ENCODE data around the gene ZSCAN1.

The ZSCAN1 gene

DNA sequence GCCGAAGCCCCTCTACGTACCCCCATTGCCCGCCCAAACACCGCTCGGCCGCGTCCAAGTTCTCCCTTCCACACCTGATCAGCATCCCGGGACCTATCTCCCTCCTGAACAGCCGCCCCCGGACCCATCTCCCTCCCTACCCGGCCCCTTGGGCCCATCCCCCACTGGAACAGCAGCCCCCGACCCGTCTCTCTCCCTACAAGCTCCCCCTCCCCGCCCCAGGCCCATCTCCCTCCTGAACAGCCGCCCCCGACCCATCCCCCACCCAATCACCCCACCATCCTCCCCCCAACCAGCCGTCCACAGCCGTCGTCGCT lies 610 bp downstream of the ZSCAN1 start:
- Histone ChIP-seq H3K9me2 (replicated peaks; ENCODE audit: low read depth, low read length) (no peaks in the 10 kb centered on the region), H2AFZ (ENCODE audit: low read length) (no peak overlapping the region), H3K36me3 (ENCODE audit: insufficient read depth, low read length) (no peaks in the 10 kb centered on the region), H3K4me2 (ENCODE audit: low read depth, low read length, poor library complexity, severe bottlenecking) (no peak overlapping the region), H3K9ac (ENCODE audit: low read depth, low read length, poor library complexity, severe bottlenecking) (no peak overlapping the region), H3K4me1 (ENCODE audit: insufficient read depth, low read length, poor library complexity, severe bottlenecking) (no peaks in the 10 kb centered on the region), H3K4me3 (ENCODE audit: low read length, poor library complexity, severe bottlenecking) (no peak overlapping the region), H3F3A (ENCODE audit: low read depth) (no peaks in the 10 kb centered on the region), H3K9me3 (ENCODE audit: insufficient read depth, low read depth, low read length) (peaks cover 10% of the 10 kb centered on the region; the same call in 1 of the 2 replicates), H4K20me1 (ENCODE audit: insufficient read depth, low read length, poor library complexity, severe bottlenecking) (no peaks in the 10 kb centered on the region), H3K27me3 (ENCODE audit: insufficient read depth, low read length, poor library complexity, severe bottlenecking) (no peaks in the 10 kb centered on the region), H3K79me2 (ENCODE audit: insufficient read depth, low read length) (no peaks in the 10 kb centered on the region)
- TF ChIP-seq, protein P1, sequence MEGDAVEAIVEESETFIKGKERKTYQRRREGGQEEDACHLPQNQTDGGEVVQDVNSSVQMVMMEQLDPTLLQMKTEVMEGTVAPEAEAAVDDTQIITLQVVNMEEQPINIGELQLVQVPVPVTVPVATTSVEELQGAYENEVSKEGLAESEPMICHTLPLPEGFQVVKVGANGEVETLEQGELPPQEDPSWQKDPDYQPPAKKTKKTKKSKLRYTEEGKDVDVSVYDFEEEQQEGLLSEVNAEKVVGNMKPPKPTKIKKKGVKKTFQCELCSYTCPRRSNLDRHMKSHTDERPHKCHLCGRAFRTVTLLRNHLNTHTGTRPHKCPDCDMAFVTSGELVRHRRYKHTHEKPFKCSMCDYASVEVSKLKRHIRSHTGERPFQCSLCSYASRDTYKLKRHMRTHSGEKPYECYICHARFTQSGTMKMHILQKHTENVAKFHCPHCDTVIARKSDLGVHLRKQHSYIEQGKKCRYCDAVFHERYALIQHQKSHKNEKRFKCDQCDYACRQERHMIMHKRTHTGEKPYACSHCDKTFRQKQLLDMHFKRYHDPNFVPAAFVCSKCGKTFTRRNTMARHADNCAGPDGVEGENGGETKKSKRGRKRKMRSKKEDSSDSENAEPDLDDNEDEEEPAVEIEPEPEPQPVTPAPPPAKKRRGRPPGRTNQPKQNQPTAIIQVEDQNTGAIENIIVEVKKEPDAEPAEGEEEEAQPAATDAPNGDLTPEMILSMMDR (conservative IDR thresholded peaks at IDR 0.05; ENCODE audit: low read length), result no peak
- TF ChIP-seq EZH2phosphoT487 (IDR thresholded peaks at IDR 0.05; ENCODE audit: borderline replicate concordance), result no peak

DNA sequence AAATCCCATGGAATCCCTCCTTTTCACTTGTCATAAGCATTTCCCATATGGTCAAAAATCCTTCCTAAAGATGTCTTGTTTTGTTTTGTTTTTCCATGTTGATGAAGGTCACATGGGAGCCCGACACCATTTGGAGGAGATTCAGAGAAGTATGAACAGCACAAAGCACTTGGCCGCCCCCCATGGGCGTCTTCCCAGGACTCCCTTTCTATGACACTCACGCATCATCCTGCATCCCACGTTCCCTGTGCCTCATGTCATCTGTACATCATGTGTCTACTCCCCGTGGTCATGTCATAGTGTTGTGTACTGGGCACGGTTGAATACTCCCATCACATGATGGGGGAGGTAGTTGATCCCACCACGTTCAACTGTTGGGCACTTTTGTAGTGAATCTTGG lies 2.0 kb downstream of the ZSCAN1 start:
- H3K4me1 ChIP-seq (ENCODE audit: insufficient read depth, low read length, poor library complexity, severe bottlenecking), result no peaks in the 10 kb centered on the region
- H3K27me3 ChIP-seq (ENCODE audit: insufficient read depth, low read length, poor library complexity, severe bottlenecking), result no peaks in the 10 kb centered on the region
- H3K4me3 ChIP-seq (ENCODE audit: low read length, poor library complexity, severe bottlenecking), result no peak overlapping the region
- peaks cover 17% of the 10 kb centered on the region; the same call in 1 of the 2 replicates for H3K9me3 ChIP-seq (ENCODE audit: insufficient read depth, low read depth, low read length)
- H3F3A ChIP-seq (ENCODE audit: low read depth), result no peaks in the 10 kb centered on the region
- TF ChIP-seq, protein P1 (conservative IDR thresholded peaks at IDR 0.05; ENCODE audit: low read length), result no peak
- TF ChIP-seq EZH2phosphoT487 (IDR thresholded peaks at IDR 0.05; ENCODE audit: borderline replicate concordance), result no peak
- H3K36me3 ChIP-seq (ENCODE audit: insufficient read depth, low read length), result no peaks in the 10 kb centered on the region
- H3K9me2 ChIP-seq (replicated peaks; ENCODE audit: low read depth, low read length), result no peaks in the 10 kb centered on the region
- H3K79me2 ChIP-seq (ENCODE audit: insufficient read depth, low read length), result no peaks in the 10 kb centered on the region
- H2AFZ ChIP-seq (ENCODE audit: low read length), result no peak overlapping the region
- H3K9ac ChIP-seq (ENCODE audit: low read depth, low read length, poor library complexity, severe bottlenecking), result no peak overlapping the region
- no peaks in the 10 kb centered on the region for H4K20me1 ChIP-seq (ENCODE audit: insufficient read depth, low read length, poor library complexity, severe bottlenecking)
- H3K4me2 ChIP-seq (ENCODE audit: low read depth, low read length, poor library complexity, severe bottlenecking), result no peak overlapping the region

DNA sequence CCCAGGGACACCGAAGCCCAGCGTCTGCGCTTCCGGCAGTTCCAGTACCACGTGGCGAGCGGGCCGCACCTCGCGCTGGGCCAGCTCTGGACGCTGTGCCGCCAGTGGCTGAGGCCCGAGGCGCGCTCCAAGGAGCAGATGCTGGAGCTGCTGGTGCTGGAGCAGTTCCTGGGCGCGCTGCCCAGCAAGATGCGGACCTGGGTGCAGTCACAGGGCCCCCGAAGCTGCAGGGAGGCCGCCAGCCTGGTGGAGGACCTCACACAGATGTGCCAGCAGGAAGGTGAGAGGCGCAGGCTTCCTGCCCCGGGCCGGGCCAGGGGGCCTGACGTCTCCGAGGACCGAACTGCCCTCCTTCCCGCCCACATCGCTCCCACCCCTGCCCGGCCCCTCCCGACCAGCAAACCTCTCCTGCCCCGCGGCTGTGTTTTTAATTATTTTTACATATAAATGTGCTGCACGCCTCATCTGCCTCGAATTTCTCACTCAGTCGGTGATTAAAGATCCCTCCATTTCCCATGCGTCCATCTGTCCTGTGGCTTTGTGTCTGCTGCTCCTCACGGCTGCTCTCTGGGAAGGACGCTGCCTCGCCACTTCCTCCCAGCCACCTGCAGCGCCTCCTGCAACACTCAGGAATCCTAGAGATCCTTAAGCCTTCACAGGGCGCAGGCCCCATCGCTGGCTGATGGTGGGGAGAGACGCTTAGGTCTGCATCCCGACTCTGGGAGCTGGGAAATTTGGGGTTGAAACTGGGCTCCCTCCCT lies 4.3 kb downstream of the ZSCAN1 start:
- Histone ChIP-seq H3K79me2 (ENCODE audit: insufficient read depth, low read length) (no peaks in the 10 kb centered on the region), H3K9me2 (replicated peaks; ENCODE audit: low read depth, low read length) (no peaks in the 10 kb centered on the region), H3K36me3 (ENCODE audit: insufficient read depth, low read length) (no peaks in the 10 kb centered on the region), H3K27me3 (ENCODE audit: insufficient read depth, low read length, poor library complexity, severe bottlenecking) (no peaks in the 10 kb centered on the region), H3K4me1 (ENCODE audit: insufficient read depth, low read length, poor library complexity, severe bottlenecking) (no peaks in the 10 kb centered on the region), H3K9me3 (ENCODE audit: insufficient read depth, low read depth, low read length) (peaks cover 25% of the 10 kb centered on the region; the same call in 1 of the 2 replicates), H3F3A (ENCODE audit: low read depth) (no peaks in the 10 kb centered on the region), H4K20me1 (ENCODE audit: insufficient read depth, low read length, poor library complexity, severe bottlenecking) (no peaks in the 10 kb centered on the region), H3K4me3 (ENCODE audit: low read length, poor library complexity, severe bottlenecking) (no peak overlapping the region), H2AFZ (ENCODE audit: low read length) (no peak overlapping the region), H3K9ac (ENCODE audit: low read depth, low read length, poor library complexity, severe bottlenecking) (no peak overlapping the region), H3K4me2 (ENCODE audit: low read depth, low read length, poor library complexity, severe bottlenecking) (no peak overlapping the region)
- TF ChIP-seq, protein P1 (conservative IDR thresholded peaks at IDR 0.05; ENCODE audit: low read length), result no peak
- no peak for TF ChIP-seq EZH2phosphoT487 (IDR thresholded peaks at IDR 0.05; ENCODE audit: borderline replicate concordance)
